Activated CD8-positive, alpha-beta memory T cell treated with anti-CD3 and anti-CD28 coated beads for 4 hours (primary cell): Measurements from ENCODE around the gene N4BP3.

ENCODE experiments used
- DNase-seq, 2 donors: peaks; one replicate each; pipeline ENCODE4 v3.0.0-alpha.2; 2020; ENCODE audit warnings: low read depth in 2 of 2

Gene N4BP3

GRCh38 chr5:178098685-178099084 lies 14.6 kb upstream of the N4BP3 start:
- DNase-seq, result no peak

GRCh38 chr5:178103612-178104011 lies 9.7 kb upstream of the N4BP3 start:
- DNase-seq, result no peak

GRCh38 chr5:178104492-178104891 lies 8.8 kb upstream of the N4BP3 start:
- no peak for DNase-seq

DNA sequence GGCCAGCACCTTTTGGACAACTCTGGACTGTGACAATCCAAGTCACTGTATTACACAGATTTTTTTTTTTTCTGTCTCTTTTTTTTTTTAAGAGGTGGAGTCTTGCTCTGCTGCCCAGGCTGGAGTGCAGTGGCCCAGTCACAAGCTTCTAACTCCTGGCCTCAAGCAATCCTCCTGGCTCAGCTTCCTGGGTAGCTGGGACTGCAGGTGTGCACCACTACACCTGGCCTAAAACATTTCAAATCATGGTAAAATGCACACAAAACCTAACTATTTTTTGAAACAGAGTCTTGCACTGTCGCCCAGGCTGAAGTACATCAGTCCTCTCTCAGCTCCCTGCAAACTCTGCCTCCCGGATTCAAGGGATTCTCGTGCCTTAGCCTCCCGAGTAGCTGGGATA lies 7.2 kb upstream of the N4BP3 start:
- no peak for DNase-seq

- DNase-seq, result no peak
Measured at GRCh38 chr5:178106556-178107239, 6.6 kb upstream of the N4BP3 start.

DNA sequence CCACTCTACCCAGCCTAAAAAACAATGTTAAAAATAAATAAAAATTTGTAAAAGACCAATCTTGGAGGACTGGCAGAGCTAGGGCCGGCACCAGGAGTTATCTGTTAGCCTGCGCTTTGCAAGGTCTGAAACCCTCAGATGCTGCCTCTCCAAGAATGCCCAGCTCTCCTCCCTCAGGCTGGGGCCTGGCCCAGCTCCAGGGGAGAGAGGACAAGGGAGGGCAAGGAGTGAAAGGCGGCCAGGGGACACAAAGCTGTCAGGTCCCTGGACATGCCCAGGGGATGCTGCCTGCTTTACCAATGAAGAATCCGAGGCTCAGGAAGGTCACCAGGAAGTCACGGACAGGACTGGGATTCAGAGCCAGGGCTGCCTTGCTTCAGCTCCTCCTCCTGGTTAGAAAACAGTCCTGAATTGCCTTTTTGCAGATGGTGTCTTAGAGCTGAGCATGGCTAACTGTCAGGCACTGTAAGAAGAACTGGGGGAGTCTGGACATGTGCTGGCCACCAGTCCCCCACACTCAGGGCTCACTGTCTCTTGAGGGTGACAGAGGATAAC lies 5.5 kb upstream of the N4BP3 start:
- DNase-seq, result no peak

DNA sequence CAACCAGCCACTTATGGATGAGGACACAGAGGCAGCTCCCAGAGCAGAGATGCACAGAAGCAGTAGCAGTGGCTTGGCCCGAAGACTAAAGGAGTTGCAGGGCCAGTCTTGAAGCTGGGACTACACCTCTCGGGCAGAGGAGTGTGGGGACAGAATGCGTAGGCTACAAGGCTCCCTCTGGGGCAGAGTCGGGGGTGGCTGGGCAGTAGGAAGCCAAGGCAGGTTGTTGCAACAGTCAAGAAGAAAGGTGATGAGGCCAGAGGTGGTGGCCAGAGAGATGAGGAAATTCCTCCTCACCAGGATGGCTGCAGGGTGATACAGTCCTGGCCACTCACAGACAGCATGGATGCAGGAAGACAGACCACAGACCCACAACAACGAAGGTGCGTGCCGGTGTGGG lies 4.9 kb upstream of the N4BP3 start:
- DNase-seq, result no peak

GRCh38 chr5:178108966-178109365 lies 4.4 kb upstream of the N4BP3 start:
- DNase-seq, result no peak

DNA sequence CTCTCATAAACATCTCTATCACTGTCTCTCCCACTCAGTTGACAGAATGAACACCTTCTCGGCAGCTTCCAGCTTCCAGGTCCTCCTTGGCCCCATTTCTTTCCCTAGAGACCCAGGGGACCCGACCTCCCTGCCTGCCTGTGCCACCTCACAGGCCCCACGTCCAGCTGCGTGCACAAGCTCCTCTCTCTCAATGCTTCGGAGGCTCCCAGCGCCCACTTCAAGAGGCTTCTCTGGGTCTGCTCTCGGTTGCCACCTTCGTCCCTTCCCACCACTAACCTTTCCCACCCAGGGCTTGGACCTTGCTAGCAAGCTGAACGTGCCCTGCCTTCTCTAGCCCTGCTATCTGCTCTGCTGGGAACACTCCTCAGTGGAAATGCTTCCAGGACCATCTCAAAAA lies 2.8 kb upstream of the N4BP3 start:
- no peak for DNase-seq

- DNase-seq, result no peak
Measured at GRCh38 chr5:178111925-178112324, 1.4 kb upstream of the N4BP3 start.

- DNase-seq, result no peak
Measured at GRCh38 chr5:178112545-178112944, 787 bp upstream of the N4BP3 start.

DNA sequence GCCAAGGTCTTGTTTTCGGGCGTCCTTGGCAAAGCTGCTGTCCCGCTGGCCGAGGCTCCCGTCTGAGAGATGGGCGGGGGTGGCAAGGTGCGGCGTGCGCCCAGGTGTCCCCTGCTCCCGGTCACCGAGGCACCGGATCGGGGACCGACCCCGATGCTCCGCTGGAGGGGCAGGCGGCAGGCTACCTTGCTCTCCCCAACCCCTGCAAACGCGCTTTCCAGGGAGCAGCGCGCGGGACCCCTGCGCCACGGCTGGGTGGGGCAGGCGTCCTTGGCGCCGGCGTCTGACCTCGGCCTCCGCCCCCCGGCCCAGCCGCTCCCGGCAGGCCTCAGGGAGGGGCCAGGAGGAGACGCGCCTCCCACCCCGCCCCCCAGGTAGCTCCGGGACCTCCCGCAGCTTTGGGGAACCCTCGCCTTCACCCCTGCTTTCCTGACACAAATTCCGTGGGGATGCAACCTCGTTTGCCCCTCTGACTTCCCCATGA lies 551 bp downstream of the N4BP3 start:
- DNase-seq, result no peak

- DNase-seq, result peak in 1 of 2 donors; percentile 35
Measured at GRCh38 chr5:178114325-178115135, 1.2 kb downstream of the N4BP3 start.

- DNase-seq, result no peak
Measured at GRCh38 chr5:178115136-178115813, 1.9 kb downstream of the N4BP3 start.

DNA sequence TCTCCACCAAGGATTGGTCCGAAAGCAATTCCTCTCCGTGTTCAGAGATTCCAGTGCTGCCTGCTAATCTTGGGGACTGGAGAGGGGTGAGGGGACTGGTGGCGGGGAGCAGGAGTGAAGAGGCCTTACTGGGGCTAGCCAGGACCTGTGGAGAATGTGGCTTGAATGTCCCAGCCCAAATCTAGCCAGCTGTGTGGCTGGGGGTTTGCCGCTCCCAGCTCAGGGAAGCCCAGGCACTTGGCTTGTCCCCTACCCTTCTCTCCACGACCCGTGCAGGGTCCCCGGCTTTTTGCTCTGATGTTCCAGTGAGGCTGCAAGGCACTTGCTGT lies 2.4 kb downstream of the N4BP3 start:
- DNase-seq, result no peak

DNA sequence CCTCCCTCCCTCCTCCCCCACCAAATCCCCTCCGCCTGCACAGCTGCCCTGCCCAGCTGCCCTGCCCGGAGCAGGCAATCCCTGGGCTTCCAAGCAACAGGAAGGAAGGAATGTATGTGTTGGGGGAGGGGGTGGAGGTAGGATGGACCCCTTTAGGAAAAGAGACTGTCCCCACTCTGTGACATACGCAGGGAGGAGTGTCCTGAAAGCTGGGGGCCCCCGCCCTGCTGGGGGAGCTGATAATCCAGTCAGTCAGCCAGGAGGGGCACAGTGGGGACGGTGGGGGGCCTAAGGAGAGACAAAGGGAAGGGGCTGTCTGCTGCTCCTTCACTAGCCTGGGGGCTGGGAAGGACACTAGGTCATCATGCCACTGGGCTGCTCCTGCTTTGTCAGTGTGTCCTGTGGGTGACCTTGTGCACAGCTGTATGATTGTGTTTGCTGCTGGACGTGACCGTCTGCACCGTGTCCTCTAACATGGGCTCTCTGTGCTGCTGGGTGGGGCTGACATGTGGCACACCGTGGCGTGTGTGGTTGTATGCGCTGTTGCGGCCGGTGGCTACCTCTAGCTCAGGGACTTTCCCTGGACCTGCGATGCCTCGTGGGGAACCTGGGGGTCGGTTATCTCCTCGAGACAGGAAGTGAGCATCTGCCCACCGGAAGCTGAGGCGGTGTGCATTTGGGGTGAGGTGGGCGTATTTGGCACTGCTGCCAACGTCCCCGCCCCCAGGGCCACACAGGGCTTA lies 3.0 kb downstream of the N4BP3 start:
- peak; percentile 73 to 80 for DNase-seq

- no peak for DNase-seq
Measured at GRCh38 chr5:178117923-178118701, 4.8 kb downstream of the N4BP3 start.

DNA sequence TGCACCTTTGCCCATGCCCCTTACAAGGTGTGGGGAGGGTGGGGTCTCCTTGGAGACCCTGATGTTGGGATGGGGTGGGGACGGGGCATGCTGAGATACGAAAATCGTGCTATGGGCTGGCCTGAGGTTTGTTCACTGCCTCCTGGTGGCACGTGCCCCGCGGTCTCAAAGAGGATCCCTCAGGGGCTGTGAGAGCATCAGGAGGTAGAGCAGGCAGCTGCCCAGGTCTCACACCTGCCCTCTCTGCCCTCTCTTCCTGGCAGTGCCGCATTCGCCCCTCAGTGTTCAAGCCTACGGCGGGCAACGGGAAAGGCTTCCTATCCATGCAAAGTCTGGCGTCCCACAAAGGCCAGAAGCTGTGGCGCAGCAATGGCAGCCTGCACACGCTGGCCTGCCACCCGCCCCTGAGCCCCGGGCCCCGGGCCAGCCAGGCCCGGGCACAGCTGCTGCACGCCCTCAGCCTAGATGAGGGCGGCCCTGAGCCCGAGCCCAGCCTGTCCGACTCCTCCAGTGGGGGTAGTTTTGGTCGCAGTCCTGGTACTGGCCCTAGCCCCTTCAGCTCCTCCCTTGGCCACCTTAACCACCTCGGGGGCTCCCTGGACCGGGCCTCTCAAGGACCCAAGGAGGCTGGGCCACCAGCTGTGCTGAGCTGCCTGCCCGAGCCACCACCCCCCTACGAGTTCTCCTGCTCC lies 6.7 kb downstream of the N4BP3 start:
- DNase-seq, result no peak

DNA sequence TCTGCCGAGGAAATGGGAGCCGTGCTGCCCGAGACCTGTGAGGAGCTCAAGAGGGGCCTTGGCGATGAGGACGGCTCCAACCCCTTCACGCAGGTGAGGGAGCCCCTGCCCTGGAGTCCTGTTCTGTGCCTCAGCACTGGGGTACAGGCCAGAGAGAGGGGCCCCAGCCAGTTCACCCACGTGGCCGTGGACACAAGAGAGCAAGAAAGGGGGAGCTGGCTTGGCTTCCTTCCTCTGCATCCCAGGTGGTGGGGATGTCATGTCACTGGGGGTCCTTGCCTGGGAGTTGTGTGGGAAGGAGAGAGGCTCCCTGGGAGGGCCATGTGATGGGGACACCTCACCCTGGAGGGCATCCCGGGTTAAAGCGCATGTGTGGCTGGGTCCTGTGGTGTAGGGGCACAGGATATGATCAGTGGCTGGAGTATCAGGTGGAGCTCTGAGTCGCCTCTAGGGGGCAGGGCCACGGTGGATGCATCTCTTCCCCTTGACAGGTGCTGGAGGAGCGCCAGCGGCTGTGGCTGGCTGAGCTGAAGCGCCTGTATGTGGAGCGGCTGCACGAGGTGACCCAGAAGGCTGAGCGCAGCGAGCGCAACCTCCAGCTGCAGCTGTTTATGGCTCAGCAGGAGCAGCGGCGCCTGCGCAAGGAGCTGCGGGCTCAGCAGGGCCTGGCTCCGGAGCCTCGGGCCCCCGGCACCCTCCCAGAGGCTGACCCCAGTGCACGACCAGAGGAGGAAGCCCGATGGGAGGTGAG lies 7.5 kb downstream of the N4BP3 start:
- DNase-seq, result peak; percentile 43 to 44
